ENCODE results near the gene ARRB1.
"Not testable (repeated sequence)": the region's sequence is repeated elsewhere in the genome, so short reads cannot be mapped to it uniquely, and the experiment has no call there.

ARRB1 gene

GRCh38 chr11:75320643-75321042 lies 30.8 kb downstream of the ARRB1 start:
- DNase-seq, result no peak

GRCh38 chr11:75320046-75320618 lies 31.3 kb downstream of the ARRB1 start:
- DNase-seq, result no peak

- DNase-seq, result no peak
Measured at GRCh38 chr11:75319035-75319877, 32.2 kb downstream of the ARRB1 start.

GRCh38 chr11:75317446-75318122 lies 33.9 kb downstream of the ARRB1 start:
- DNase-seq, result no peak

GRCh38 chr11:75315439-75315805 lies 36.0 kb downstream of the ARRB1 start:
- DNase-seq, result no peak

GRCh38 chr11:75314771-75315438 lies 36.6 kb downstream of the ARRB1 start:
- DNase-seq, result no peak

- no peak for DNase-seq
Measured at GRCh38 chr11:75313513-75314272, 37.8 kb downstream of the ARRB1 start.

GRCh38 chr11:75312346-75312745 lies 39.1 kb downstream of the ARRB1 start:
- DNase-seq, result no peak

- no peak for DNase-seq
Measured at GRCh38 chr11:75311858-75312288, 39.6 kb downstream of the ARRB1 start.

GRCh38 chr11:75308986-75309385 lies 42.5 kb downstream of the ARRB1 start:
- no peak for DNase-seq

- DNase-seq, result no peak
Measured at GRCh38 chr11:75308116-75308515, 43.3 kb downstream of the ARRB1 start.

GRCh38 chr11:75307058-75307457 lies 44.4 kb downstream of the ARRB1 start:
- no peak for DNase-seq

GRCh38 chr11:75306529-75306928 lies 44.9 kb downstream of the ARRB1 start:
- no peak for DNase-seq

- DNase-seq, result no peak
Measured at GRCh38 chr11:75305993-75306392, 45.5 kb downstream of the ARRB1 start.

- no peak for DNase-seq
Measured at GRCh38 chr11:75305452-75305851, 46.0 kb downstream of the ARRB1 start.

GRCh38 chr11:75304941-75305340 lies 46.5 kb downstream of the ARRB1 start:
- DNase-seq, result not testable (repeated sequence)

- DNase-seq, result no peak
Measured at GRCh38 chr11:75303544-75304224, 47.8 kb downstream of the ARRB1 start.

GRCh38 chr11:75302371-75302770 lies 49.1 kb downstream of the ARRB1 start:
- DNase-seq, result no peak

GRCh38 chr11:75301601-75302345 lies 49.7 kb downstream of the ARRB1 start:
- peak; percentile 44 for DNase-seq

- DNase-seq, result no peak
Measured at GRCh38 chr11:75301131-75301530, 50.3 kb downstream of the ARRB1 start.

- DNase-seq, result no peak
Measured at GRCh38 chr11:75298976-75299260, 52.5 kb downstream of the ARRB1 start.

All from NCI-H345 (cell line).